Posterior cingulate gyrus (tissue), 11 donors: ENCODE results near the gene ST13.
"Not testable (repeated sequence)": the region's sequence is repeated elsewhere in the genome, so short reads cannot be mapped to it uniquely, and the experiment has no call there.

Source experiments
- DNase-seq, 10 donors: peaks; one replicate each; pipeline versions ENCODE4 v3.0.0 to v3.0.0-alpha.2; 2020 to 2021; ENCODE audit warnings: mixed read lengths in 3 of 10
- intact Hi-C: fragments of 100-400 bp; cut with DNase I; formaldehyde crosslinking; loops from one replicate; pipeline ENCODE4 v1.15.1; 2023

Gene ST13

DNA sequence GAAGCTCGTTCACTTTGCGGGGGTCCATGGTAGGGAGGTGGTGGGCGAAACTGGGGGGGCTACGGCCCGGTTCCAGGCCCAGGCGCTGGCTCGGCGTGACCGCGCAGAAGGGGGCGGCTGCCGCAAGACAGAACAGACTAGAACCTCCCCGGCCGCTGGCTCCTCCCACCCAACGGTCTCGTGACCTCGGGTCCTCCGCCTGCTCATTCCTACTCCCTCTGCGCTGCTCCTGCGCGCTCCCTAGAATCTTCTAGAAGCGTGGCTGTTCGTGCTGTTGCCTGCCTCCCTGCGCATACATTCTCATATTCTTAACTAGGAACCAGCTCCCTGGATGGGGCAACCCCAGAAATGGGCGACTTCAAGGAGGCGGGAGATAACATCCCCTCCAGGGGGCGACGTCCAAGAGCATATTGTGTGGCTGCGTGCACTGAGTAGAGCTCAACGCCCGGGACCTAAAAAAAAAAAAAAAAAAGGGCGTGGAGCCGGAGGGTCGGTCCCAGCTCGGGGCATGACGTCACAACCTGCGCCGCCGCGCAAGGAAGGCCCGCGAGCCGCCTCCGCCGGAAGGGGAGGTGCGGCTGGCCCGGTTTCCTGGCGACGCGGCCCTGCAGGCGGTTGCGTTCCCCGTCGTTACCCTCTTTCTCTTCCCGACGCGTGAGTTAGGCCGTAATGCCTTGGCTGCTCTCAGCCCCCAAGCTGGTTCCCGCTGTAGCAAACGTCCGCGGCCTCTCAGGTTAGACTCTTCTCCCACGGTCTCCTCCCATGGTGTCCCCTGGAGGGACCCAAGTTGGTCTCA is at the start of gene ST13, which contains the start of gene XPNPEP3:
TSS of gene ST13 (minus strand) at position 127 of the 796 bp plus-strand sequence. CDS start at position 28, 99 bp downstream.
TSS of gene XPNPEP3 (plus strand) at position 636 of the 796 bp plus-strand sequence. CDS start at position 670, 34 bp downstream.
- peak; percentile 93 to 99 (median 96) for DNase-seq
- intact Hi-C loops: loop anchor here (2.0 kb wide), 1 partner anchor 38 kb away; the partner anchor contains the start of gene SLC25A17

DNA sequence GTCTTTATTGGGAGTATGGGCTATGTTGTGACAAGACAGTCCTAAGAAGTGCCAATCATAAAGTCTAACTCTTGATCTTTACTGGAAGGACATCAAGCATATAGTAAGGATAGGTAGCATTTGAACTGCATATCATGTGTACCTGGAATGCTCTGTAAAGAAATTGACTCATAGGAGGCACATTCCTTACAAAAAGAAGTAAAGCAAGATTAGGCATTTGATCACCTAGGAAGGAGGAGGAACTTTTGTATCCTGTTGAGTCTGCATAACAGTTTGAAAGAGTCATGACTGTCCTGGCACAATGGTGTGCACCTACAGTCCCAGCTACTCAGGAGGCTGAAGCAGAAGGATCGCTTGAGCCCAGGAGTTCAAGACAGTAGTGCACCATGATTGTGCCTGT is 47.7 kb upstream of the ST13 start:
- DNase-seq: no peak
- intact Hi-C loops: no loop called here

DNA sequence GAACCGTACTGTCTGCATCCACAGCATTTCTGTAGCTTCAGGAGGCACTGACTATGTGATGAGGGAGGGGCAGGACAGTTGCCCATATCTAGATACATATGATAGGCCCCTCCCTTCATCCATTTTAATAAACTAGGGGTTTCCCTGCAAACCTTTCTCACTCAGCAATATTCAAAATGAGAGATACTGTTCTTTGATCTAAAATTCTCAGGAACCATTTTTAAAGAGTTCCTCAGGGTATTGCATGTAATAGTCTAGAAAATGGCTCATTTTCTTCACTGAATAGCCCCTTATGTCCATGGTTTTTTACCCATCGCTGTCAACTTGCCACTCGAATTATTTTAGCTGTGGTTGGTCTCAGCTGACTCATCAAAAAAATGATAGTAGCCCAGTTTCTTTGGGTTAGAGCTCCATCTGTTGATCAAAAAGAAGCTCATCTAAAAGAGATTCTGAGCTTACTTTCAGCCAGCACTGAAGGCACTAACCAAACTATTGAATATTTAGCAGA is 42.5 kb upstream of the ST13 start:
- no peak for DNase-seq
- intact Hi-C loops: loop anchor here (10.0 kb wide), 2 partner anchors 84 to 244 kb away; partner anchors contain the start of gene SLC25A17

DNA sequence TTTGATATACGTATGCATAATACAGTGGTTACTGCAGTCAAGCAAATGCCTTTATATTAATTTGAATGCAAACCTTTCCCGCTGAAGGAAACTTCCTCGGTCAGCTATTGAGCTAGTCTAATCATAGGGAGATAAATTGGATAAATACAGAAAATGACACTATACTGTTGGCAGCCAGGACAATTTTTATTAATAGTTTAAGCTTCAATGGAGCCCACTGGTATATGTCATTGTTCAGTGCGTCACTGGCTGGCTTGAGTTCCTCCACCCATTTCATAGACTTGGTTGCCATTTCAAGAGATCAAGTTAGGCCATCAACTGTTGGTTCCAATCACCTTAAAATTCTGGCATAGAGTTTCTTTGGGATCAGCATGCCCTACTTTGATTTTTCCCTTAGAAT is 38.0 kb upstream of the ST13 start:
- intact Hi-C loops: loop anchor here (10.0 kb wide), 2 partner anchors 80 to 240 kb away; partner anchors contain the start of gene SLC25A17
- DNase-seq: no peak

DNA sequence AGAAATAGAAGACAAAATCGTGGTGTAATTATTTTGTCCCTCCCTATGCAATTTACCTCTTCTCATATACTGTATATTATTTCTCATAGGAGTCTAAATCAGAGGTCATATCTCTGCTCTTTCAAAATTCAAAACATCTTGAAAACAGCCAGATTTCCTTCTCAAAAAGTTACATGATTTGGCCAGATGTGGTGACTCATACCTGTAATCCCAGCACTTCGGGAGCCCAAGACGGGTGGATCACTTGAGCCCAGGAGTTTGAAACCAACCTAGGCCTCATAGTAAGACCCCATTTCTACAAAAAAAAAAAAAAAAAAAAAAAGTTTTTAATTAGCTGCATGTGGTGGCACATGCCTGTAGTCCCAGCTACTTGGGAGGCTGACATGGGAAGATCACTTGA is 34.4 kb upstream of the ST13 start:
- intact Hi-C loops: loop anchor here (10.0 kb wide), 2 partner anchors 76 to 236 kb away; partner anchors contain the start of gene SLC25A17
- no peak for DNase-seq

DNA sequence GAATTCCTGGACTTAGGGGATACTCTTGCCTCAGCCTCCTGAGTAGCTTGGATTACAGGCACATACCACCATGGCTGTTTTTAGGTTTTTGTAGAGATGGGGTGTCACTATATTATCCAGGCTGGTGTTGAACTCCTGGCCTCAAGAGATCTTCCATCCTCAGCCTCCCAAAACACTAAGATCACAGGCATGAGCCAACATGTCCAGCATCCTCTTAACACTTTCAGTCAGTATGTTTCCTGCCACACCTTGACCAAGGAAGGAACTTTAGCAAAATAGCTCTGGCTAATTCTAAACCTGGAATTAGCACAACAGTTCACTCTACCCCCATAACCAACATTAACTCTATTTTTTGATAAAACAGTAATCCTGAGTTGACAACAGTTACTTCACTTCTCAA is 32.7 kb upstream of the ST13 start:
- DNase-seq: no peak
- intact Hi-C loops: no loop called here

DNA sequence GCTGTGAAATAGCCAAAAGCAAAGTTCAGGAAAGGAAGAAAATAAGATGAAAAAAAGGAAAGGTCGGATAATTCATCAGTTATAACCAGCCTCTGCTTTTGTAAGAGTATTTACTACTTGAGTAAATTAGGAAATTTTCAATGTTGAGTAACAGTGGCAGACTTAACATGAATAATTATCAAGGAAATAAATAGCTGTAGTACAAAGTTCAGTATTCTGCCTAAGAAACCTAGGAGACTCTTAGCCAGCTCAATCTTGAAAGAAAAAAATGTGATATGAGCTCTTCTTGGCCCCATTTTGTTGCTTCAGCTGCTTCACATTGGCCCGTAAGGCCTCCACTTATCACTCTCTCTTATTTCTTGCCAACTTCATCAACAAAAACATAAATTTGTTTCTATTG is 22.5 kb upstream of the ST13 start:
- intact Hi-C loops: no loop called here
- DNase-seq: no peak

DNA sequence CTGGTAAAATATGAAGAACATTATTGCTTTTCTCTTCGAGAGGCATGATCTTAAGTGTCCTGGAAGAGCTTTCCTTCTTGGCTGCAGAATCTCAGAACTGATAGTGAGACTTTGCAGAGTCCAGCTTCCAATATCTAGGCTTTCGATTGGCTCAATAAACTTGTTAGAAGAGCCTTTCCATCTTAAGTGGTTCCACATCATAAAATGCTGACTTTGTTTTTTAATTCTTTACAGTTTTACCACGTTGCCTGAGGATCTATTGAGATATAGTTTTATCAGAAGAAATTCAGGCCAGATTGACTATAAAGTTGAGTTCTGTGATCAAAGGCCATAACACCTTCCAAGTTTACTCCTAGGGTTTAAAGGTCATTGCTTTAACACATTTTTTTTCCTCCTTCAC is 21.0 kb upstream of the ST13 start:
- intact Hi-C loops: no loop called here
- DNase-seq: no peak

DNA sequence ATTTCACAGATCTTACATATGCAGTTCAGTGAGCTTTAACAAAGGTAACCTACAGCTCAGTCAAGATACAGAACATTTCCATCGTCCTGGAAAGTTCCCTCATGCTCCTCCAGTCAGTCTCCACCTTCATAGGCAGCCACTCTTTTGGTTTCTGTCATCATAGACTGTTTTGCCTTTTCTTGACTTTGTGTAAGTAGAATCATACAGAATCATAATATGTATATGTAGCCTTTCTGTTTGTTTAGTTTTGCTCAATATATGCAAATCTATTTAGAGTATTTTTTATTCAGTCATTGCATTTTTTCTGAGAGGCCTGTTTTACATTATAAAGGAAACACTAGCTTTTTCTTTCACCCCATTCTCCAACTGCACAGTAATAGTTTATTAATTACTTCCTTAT is 20.5 kb upstream of the ST13 start:
- intact Hi-C loops: no loop called here
- DNase-seq: no peak

DNA sequence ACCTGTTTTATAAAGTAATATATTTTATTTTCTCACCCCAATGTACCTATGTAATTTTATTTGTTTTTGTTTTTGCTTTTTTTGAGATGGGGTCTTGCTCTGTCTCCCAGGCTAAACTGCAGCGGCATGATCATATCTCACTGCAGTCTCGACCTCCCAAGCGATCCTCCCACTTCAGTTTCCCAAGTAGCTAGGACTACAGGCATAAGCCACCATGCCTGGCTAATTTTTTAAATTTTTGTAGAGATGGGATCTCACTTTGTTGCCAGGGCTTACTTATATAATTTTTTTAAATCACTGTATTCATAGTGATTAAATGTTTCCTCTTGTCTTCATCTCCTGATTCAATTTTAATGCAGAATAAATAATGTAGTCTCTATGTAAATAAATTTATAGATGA is 18.7 kb upstream of the ST13 start:
- intact Hi-C loops: no loop called here
- no peak for DNase-seq

DNA sequence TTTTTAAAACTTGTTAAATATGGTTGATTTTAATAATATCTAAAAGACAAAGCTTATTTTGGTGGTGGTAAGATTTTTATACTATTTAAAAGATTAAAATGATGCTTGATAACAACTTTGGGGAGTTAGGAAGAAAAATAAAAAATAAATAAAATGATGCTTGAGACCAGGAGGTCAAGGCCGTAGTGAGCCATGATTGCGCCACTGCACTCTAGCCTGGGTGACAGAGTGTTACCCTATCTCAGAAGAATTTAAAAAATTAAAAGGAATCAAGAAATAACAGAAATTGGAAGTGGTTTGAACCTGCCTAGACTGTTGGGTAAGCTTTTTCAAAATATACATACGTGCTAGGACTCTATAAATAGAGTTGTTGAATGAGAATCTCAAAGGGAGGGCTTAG is 17.6 kb upstream of the ST13 start:
- no peak for DNase-seq
- intact Hi-C loops: no loop called here

DNA sequence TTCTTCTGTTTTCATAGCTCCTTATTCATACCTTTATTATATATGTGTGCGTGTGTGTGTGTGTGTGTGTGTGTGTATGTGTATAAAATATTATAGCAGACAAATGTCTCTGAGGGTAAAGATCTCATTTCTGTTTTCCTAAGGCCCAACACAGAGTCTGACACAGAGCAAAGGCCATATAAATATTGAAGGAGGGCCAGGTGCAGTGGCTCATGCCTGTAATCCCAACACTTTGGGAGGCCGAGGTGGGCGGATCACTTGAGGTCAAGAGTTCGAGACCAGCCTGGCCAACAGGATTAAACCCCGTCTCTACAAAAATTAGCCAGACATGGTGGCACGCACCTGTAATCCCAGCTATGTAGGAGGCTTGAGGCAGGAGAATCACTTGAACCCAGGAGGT is 11.9 kb upstream of the ST13 start:
- intact Hi-C loops: not testable (repeated sequence)

DNA sequence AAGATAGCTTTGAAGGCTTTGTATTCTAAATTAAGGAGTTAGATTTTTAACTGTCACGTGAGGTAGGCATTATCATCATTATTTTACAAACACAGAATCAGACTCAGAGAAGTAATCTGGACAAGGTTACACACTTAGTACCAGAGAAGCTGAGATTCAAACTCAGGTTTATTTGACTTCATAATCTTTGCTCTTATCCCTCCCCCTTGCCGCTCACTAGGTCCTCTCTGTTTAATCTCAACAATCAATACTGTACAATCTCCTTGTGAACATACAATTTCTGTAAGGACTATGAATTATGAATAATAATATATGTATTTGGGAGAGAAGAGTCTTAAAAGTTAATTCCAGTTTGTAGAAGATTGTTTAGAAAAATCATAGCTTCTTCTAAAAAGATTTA is 10.7 kb upstream of the ST13 start:
- no peak for DNase-seq
- intact Hi-C loops: no loop called here

More for the DNA sequence above, 11.9 kb upstream of the ST13 start:
- not testable (repeated sequence) for DNase-seq

DNA sequence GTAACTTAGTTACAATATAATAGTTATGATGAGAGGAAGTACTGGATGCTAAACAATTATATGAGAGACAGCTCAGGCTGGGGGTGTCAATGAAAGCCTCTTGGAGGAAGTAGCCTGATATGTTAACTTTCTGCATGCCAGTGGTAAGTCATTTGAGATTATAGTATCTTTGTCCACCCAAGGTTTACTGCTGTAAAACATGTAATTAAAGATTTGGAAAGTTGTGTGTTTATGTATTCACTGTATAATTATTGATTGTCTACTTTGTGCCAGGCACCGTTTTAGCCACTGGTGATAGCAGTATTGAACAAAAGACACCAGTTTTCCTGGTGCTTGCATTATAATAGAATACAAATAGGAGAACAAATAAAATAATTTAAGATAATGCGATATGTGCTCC is 6.1 kb upstream of the ST13 start:
- intact Hi-C loops: no loop called here
- DNase-seq: no peak

DNA sequence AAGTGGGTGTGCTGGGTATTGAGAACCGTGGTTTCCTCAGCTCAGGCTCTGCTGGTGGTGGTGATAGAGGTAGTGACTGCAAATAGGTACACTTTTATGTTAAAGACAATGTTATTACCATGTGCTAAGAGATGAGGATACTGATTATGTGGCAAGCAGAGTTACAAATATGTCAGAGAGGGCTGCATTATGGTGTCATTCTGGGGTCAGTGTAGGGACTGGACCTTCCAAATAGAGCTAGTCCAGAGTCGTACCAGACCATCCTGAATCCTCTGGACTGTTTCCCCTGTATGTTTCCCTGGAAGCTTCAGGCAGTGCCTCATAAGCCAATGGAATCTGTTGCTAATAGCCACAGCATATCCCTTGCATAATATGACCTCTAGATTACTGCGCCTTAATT is 5.6 kb upstream of the ST13 start, which contains the start of gene DNAJB7:
TSS of gene DNAJB7 (minus strand) at position 101 of the 400 bp plus-strand sequence. CDS start 119 bp downstream, outside the sequence.
- no peak for DNase-seq
- intact Hi-C loops: no loop called here

DNA sequence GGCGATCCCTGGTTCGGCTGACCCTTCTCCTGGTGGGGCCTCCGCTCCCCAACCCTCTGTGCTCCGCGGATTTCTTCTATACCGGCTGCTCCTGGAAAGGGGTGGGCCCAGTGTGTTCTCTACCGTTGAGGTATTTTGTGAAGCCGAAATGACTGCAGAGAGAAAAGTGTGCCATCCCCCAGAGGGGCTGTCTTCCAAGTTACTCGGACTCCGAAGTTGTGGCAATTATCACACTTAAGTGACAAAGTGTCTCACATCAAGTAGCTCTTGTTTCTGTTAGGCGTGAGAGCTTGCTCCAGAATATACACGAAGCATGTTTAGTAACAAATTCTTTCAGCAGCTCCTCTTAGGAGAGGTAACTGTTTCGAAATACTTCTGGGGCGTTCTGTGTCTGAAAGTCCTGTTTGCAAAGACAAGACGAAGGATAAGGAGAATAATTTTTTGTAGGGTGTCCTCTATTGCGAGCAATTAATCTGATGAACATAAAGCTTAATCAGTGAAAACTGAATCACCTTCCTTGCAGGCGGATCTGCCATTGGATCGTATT is 943 bp upstream of the ST13 start:
- DNase-seq: no peak
- intact Hi-C loops: loop anchor here (2.0 kb wide), 1 partner anchor 39 kb away; the partner anchor contains the start of gene SLC25A17

DNA sequence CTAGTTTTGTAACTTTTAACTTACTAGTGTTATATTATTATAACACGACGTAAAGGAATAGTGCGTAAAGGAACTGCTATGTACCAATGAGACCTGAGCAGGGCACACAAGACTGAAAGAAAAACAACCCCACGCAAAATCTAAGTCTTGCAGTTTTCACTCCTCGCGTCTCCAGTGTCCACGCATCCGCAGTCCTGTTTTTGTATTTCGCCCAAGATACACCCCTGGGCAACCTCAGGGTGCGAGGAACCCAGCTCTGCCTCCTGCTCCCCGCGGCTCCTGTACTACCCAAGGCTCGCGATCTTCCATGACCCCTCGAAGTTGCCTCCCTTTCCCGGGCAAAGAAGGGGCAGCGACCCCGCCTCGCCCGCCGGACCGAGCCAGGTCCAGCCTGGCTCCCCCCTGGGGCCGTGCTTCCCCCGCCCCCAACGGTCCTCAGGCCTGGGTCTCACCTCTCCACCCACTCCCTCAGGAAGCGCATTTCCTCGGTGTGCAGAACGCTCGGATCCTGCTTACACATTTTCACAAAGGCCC is 393 bp downstream of the ST13 start:
- intact Hi-C loops: loop anchor here (2.0 kb wide), 1 partner anchor 37 kb away; the partner anchor contains the start of gene SLC25A17
- DNase-seq: peak in 4 of 10 donors; percentile 10 to 83 (median 45)

DNA sequence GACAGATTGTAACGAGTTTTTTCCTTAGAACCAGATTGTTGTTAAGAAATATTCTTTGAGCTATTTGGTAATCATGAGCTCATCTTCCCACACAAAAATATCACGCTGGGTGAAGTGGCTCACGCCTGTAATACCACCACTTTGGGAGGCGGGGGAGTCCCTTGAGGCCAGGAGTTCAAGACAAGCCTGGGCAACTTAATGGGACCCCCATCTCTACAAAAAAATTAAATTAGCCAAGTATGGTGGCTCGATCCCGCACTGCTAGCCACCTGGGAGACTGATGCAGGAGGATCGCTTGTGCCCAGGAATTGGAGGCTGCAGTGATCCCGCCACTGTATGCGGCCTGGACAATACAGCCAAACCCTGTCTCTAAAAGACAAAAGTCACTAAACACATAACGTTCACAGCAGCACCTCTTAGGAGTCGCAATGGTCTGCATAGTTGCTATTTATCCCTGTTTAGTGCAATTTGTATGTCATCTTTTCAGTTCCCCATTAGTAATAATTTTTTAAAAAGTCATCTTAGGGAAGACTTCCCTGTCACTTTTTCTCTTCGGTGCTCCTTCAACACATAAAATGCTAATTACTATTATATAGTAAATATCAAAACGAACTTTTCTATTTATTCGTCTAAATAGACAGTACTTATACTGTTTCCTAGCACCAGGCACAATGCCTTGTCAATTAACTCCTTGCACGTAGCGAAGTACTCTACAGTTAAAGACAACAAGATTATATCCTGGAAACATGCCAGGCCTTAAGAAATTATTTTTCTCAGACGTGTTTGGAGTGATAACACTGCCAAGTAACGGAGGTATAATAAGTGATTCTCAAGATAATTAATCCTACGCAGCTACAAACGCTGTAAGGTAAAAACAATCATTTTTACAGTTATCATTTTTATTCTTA is 1.1 kb downstream of the ST13 start:
- intact Hi-C loops: no loop called here
- no peak for DNase-seq

DNA sequence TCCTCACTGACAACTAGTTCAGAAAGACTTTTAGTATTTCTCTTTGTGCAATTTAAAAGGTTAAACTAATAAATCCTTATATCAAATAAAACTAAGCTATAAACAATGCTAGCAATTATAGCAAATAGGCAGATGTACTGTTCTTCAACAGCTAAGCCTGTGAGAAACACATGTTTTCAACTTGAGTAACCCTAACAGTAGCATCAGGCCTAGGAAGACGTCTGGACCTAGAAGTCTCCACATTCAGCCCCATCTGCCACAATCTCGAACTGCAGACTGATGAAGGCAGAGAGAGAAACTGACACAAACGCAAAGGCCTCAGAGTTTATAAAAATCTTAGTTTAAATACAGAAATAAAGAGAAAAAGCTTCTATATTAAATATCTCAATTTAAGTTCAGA is 2.5 kb downstream of the ST13 start:
- no peak for DNase-seq
- intact Hi-C loops: no loop called here

DNA sequence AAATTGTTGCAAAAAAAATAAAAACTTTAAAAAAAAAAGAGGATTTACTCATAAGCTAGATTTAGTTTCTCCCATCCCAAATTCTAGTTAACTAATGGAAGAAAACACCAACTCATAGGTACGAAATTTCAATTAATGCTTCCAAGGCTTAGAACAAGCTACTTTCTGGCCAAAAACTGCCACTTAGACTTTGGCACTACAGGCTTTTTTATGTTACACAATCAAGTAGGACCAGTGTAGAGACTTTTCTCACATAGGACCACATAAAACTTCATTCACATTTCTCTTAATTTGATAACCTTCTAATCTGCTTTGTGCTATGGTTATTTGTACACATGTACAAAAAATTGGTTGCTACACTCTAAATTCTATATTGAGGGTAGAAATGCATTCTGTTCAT is 3.1 kb downstream of the ST13 start:
- intact Hi-C loops: no loop called here
- DNase-seq: no peak
